Esophagus squamous epithelium (tissue), 5 donors: ENCODE measurements around the gene BARX2. TPM values are rescaled to one million over a fixed set of nuclear protein-coding genes. Genes with fewer than 3 reads are reported as not detected.
A peak's percentile ranks its signal among the peaks of the same experiment; 100 is the strongest.

Experiments
- DNase-seq: peaks from one replicate; lab custom pipeline; 2025; lab: John Stamatoyannopoulos, UW
- H3K27ac ChIP-seq, 4 donors: fragments of 200-600 bp; sonication (generic); one replicate each; pipeline ENCODE4 v1.5.1; 2016 to 2019; ENCODE audit warnings: mild to moderate bottlenecking in 1 of 4
- H3K27me3 ChIP-seq, 4 donors: fragments of 200-600 bp; sonication (generic); 1 replicate in 3 of 4; 2 replicates in 1 of 4; pipeline versions ENCODE4 v1.5.1 to v1.6.0; 2017 to 2021; ENCODE audit warnings: antibody characterized with exemption in 1 of 4
- H3K36me3 ChIP-seq, 3 donors: fragments of 200-600 bp; sonication (generic); one replicate each; pipeline ENCODE4 v1.5.1; 2016 to 2019
- H3K4me1 ChIP-seq, 3 donors: fragments of 200-600 bp; sonication (generic); one replicate each; pipeline ENCODE4 v1.5.1; 2017 to 2019
- H3K4me3 ChIP-seq, 4 donors: fragments of 200-600 bp; sonication (generic); 1 replicate in 3 of 4; 2 replicates in 1 of 4; pipeline ENCODE4 v1.5.1; 2016 to 2019; ENCODE audit warnings: mild to moderate bottlenecking in 2 of 4, moderate library complexity in 1 of 4
- H3K9me3 ChIP-seq, 3 donors: fragments of 200-600 bp; sonication (generic); one replicate each; pipeline ENCODE4 v1.5.1; 2016 to 2019
- CTCF ChIP-seq, 6 experiments: fragments of 450-650 bp in 4 of 6; fragments of 200-600 bp in 2 of 6; sonication (generic) in 2 of 6; IDR thresholded peaks; one replicate each; pipeline ENCODE4 v1.5.1; 2016 to 2019; ENCODE audit warnings: antibody characterized with exemption in 6 of 6, mild to moderate bottlenecking in 4 of 6, moderate library complexity in 4 of 6
- POLR2A ChIP-seq, 4 donors: fragments of 450-650 bp; IDR thresholded peaks; one replicate each; pipeline ENCODE4 v1.6.1; 2017; ENCODE audit warnings: antibody characterized with exemption in 4 of 4, mild to moderate bottlenecking in 4 of 4, moderate library complexity in 3 of 4
- WGBS, 2 donors: methylation state at CpG; one replicate each; pipeline ENCODE4 v1.1.5; 2018; 5-methylcytosine and 5-hydroxymethylcytosine counted together
- intact Hi-C: fragments of 100-400 bp; cut with DNase I; formaldehyde crosslinking; loops from one replicate; pipeline ENCODE4 v1.15.0; 2022
- total RNA-seq, 4 donors: library from RNA; depleted of rRNA; stranded (reverse); fragments of >200 nt; gene quantifications; one replicate each; pipeline ENCODE4 v1.1.0, GENCODE V29; 2016
- donor health status: DM: yes; HTN: yes; CAD: no.

BARX2 gene
- total RNA-seq, 4 donors from 2014 or later, result 45.2 to 102 (median 57.6) TPM

GRCh38 chr11:129425214-129425613 is 49.6 kb downstream of the BARX2 start:
- no peaks in the 10 kb centered on the region for H3K27me3 ChIP-seq

GRCh38 chr11:129426038-129426437 is 50.4 kb downstream of the BARX2 start:
- TF ChIP-seq POLR2A (IDR thresholded peaks at IDR 0.05), result no peak
- no peak for TF ChIP-seq CTCF (IDR thresholded peaks at IDR 0.05)
- WGBS, 2 donors, result 86 to 89% methylated on average over 3 of the region's 3 CpGs
- no peak overlapping the region for H3K27ac ChIP-seq
- no peak for DNase-seq
- peaks cover 0 to 27% (median 0%) of the 10 kb centered on the region in 3 donors for H3K36me3 ChIP-seq
- H3K4me3 ChIP-seq, result no peak overlapping the region
- peaks cover 0 to 3% (median 0%) of the 10 kb centered on the region in 3 donors for H3K9me3 ChIP-seq
- peaks cover 0 to 38% (median 4%) of the 10 kb centered on the region in 3 donors for H3K4me1 ChIP-seq
- H3K27me3 ChIP-seq, result no peaks in the 10 kb centered on the region
- intact Hi-C loops, result no loop called here

More at GRCh38 chr11:129425214-129425613, 49.6 kb downstream of the BARX2 start:
- intact Hi-C loops, result no loop called here
- 59% methylated on average over 4 of the region's 4 CpGs for WGBS, 2 donors
- no peak overlapping the region for H3K4me3 ChIP-seq
- peaks cover 0 to 38% (median 4%) of the 10 kb centered on the region in 3 donors for H3K4me1 ChIP-seq
- no peak for DNase-seq
- no peak overlapping the region for H3K27ac ChIP-seq
- no peak for TF ChIP-seq POLR2A (IDR thresholded peaks at IDR 0.05)
- TF ChIP-seq CTCF (IDR thresholded peaks at IDR 0.05), result no peak
- H3K36me3 ChIP-seq, result peaks cover 0 to 28% (median 0%) of the 10 kb centered on the region in 3 donors
- H3K9me3 ChIP-seq, result no peaks in the 10 kb centered on the region

GRCh38 chr11:129426776-129427175 is 51.1 kb downstream of the BARX2 start:
- peaks cover 0 to 38% (median 4%) of the 10 kb centered on the region in 3 donors for H3K4me1 ChIP-seq
- TF ChIP-seq POLR2A (IDR thresholded peaks at IDR 0.05) (no peak), CTCF (IDR thresholded peaks at IDR 0.05) (no peak)
- H3K27ac ChIP-seq, result peak overlapping the region in 1 of 4 donors; percentile 42
- H3K36me3 ChIP-seq, result peaks cover 0 to 28% (median 0%) of the 10 kb centered on the region in 3 donors
- H3K4me3 ChIP-seq, result no peak overlapping the region
- 41 to 72% methylated on average over 3 of the region's 3 CpGs for WGBS, 2 donors
- H3K9me3 ChIP-seq, result peaks cover 0 to 6% (median 0%) of the 10 kb centered on the region in 3 donors
- H3K27me3 ChIP-seq, result no peaks in the 10 kb centered on the region
- DNase-seq, result no peak
- intact Hi-C loops, result no loop called here

GRCh38 chr11:129427376-129427775 is 51.7 kb downstream of the BARX2 start:
- peak overlapping the region in 1 of 4 donors; percentile 42 for H3K27ac ChIP-seq
- peaks cover 0 to 38% (median 4%) of the 10 kb centered on the region in 3 donors for H3K4me1 ChIP-seq
- DNase-seq, result no peak
- intact Hi-C loops, result no loop called here
- H3K36me3 ChIP-seq, result peaks cover 0 to 27% (median 0%) of the 10 kb centered on the region in 3 donors
- H3K27me3 ChIP-seq, result no peaks in the 10 kb centered on the region
- H3K4me3 ChIP-seq, result no peak overlapping the region
- H3K9me3 ChIP-seq, result peaks cover 0 to 6% (median 0%) of the 10 kb centered on the region in 3 donors
- no peak for TF ChIP-seq CTCF (IDR thresholded peaks at IDR 0.05)
- no peak for TF ChIP-seq POLR2A (IDR thresholded peaks at IDR 0.05)
- 53 to 61% methylated on average over 3 of the region's 3 CpGs for WGBS, 2 donors

GRCh38 chr11:129427816-129428406 is 52.3 kb downstream of the BARX2 start:
- no peak for DNase-seq
- no peak for TF ChIP-seq POLR2A (IDR thresholded peaks at IDR 0.05)
- TF ChIP-seq CTCF (IDR thresholded peaks at IDR 0.05), result no peak
- no peak overlapping the region for H3K4me3 ChIP-seq
- 55 to 70% methylated on average over 5 of the region's 5 CpGs for WGBS, 2 donors
- H3K9me3 ChIP-seq, result peaks cover 0 to 6% (median 0%) of the 10 kb centered on the region in 3 donors
- intact Hi-C loops, result no loop called here
- H3K4me1 ChIP-seq, result peaks cover 0 to 38% (median 4%) of the 10 kb centered on the region in 3 donors
- peaks cover 0 to 22% (median 0%) of the 10 kb centered on the region in 3 donors for H3K36me3 ChIP-seq
- H3K27ac ChIP-seq, result peak overlapping the region in 1 of 4 donors; percentile 42
- H3K27me3 ChIP-seq, result no peaks in the 10 kb centered on the region
